ENCODE data around the gene TNIP1.

The TNIP1 gene

GRCh38 chr5:151065609-151066008 is 15.2 kb downstream of the TNIP1 start:
- DNase-seq (ENCODE audit: low read depth in 2 of 2) = no peak

DNA sequence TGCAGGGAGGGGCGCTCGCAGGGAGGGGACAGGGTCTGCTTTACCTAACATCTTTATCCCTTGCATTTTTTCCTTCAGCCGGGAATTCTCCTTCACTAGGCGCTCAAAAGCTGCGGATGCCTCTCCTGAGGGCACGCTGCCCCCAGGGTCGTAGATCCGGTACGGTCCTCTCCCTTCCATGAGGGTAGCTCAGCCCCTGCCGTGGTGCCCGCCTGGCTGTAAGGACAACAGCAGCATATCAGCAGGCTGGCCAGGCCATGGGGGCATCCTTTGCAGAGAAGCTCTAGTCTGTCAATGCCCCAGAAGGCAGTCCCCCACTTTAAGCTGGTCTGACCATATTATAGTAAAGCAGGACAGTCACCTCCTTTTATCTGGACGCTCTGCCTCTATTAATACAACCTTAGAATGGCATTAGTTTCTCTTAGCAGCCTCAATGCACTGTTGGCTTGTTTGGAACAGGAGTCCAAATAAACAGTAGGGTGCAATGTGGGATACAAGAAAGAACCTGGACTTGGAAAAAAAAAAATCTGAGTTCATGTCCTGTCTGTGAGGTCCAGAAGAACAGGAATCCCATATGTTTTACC is 15.8 kb downstream of the TNIP1 start:
- DNase-seq (ENCODE audit: low read depth in 2 of 2) = no peak

GRCh38 chr5:151063142-151063989 is 17.5 kb downstream of the TNIP1 start:
- DNase-seq (ENCODE audit: low read depth in 2 of 2) = no peak

DNA sequence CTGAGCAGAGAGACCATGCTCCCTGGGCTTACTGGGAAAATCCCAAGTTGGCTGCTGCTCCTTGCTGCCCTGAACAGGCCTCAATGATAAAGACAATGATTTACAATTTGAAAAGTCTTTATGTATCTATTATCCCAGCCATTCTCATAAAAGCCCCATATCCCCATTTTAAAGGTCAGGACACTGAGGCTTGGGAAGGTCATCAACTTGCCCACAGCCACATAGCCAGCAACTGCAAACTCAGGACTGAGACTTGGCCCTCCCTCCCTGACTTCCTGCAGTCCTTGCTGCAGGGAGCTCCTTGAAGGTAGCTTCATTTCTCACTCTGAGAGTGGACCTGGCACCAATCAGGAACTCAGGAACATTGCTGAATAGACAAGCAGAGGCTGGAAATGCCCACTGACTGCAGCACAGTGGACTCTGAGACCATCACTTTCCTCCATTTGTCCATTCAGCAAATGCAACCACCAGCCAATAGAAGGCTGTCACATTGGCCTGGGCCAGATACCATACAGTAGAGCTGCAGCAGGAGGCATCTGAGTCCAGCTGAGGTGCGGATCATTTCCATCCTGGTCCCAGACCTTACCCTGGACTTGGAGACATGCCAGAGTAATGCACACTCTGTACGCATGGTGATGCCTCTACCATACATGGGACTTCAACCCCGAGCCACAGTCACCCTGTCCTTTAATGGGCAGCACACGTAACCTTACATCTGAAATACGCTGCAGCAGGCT is 18.3 kb downstream of the TNIP1 start:
- no peak for DNase-seq (ENCODE audit: low read depth in 2 of 2)

DNA sequence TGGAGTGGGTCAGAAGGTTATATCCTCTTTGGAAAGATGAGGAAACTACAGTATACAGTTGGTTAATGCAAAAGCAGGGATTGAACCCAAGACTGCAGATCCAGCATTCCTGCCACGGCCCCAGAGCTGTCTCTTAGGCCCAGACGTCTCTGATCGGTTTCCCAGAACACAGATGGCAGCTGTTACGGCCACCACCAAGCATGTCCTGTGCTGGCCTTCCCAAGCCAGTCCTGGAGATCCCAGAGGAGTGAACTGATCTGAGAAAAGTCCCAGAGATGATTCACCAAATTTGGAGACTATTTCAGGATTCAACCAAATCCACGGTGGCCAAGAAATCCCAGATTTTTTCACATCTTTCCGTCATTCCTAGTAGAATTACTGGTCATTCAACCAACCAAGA is 20.1 kb downstream of the TNIP1 start:
- no peak for DNase-seq (ENCODE audit: low read depth in 2 of 2)

GRCh38 chr5:151058891-151059489 is 21.8 kb downstream of the TNIP1 start:
- no peak for DNase-seq (ENCODE audit: low read depth in 2 of 2)

DNA sequence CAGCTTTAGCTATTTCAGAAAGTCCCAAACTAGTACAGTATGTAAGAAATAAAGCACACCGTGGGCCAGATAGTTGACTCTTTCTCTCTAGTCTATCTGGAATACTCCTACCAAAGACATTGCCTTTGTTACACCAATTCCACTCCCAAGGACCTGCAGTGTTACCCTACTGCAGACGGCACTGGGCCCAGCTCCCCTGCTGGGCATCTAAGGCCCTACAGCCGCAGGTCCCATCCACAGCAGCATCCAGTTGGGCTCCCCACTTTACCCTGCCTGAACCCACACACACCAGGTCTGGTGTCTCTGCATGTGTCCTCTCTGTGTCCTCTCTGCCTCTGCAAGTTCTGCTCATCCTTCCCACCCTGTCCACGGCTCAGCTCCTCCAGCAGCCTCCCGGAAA is 22.5 kb downstream of the TNIP1 start:
- no peak for DNase-seq (ENCODE audit: low read depth in 2 of 2)

DNA sequence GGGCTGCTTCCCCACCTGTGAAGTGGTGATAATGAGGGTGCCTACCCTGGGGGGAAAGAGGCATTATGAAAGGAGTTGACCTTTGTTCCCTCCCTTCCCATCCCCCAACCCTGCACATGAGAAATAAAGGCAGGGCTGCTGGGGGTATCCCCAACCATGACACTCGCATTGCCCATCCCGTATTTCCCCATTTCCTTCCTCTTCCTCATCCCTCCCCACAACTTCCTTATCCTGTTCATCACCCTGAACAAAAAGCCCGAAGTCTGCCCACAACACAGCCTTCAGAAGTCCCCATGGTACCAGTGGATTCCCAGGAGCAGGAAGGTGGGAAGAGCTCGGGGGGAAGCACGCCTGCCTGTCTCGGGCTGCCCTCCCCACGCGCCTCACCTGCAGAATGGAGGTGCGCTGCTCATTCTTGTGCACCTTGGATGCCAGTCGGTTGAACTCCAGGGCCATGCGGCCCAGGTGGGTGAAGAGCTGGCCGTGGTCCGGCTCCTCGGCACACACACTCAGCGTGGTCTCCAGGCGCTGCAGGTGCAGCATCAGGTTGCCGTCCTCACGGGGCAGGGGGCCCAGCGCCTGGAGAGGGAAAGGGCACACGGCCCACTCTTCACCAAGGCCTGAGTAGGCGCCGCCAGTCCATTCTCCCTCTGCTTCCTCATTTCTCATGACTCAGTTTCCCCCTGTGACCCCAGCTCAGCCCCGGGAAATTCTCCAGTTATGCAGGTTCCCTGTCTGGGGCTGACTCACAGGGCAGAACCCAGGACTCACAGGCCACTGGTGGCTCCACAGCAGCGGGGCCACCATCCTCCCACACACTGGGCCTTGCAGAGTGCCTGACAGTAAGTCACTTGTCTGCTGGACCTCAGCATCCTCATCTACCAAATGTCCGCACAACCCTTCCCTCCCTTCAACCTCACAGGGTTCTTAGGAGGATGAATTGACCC is 24.2 kb downstream of the TNIP1 start:
- DNase-seq (ENCODE audit: low read depth in 2 of 2) = no peak

DNA sequence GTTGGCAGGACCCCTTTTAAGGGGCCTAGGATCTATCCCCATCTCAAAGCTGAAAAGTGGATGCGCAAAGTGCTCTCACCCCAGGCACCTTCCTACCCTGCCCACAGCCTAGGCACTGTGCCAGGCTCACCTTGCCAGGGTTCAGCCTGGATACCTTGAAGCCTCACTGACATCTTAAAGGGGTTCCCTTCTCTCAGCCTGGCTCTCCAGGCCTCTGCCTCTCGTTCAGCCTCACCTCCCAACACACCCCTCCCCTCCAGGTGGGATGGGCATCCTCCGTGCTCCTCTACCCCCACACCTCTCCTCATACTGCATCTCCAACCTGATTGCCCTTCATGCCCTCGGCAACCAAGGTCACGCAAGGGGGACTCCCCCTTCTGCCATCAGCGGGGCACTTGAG is 25.5 kb downstream of the TNIP1 start:
- DNase-seq (ENCODE audit: low read depth in 2 of 2) = no peak

DNA sequence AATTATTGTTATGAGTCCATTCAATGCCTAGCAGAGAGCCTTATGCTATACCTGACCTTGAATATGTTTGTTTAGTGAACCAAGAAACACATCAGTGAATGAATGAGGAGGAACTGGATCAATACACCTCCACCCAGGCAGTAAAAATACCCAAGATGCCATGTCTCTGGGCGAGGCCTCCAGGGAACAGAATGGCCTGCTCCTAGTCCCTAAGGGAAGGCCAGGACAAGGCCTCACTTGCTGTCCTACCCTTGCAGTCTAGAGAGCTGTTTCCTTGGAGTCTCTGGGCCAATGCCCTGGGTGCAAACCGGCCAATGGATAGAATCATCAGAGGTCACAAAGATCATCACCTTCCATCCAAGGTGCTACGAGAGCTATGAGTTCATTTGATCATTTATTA is 26.1 kb downstream of the TNIP1 start:
- no peak for DNase-seq (ENCODE audit: low read depth in 2 of 2)

GRCh38 chr5:151053796-151054462 is 26.9 kb downstream of the TNIP1 start:
- DNase-seq (ENCODE audit: low read depth in 2 of 2) = no peak

DNA sequence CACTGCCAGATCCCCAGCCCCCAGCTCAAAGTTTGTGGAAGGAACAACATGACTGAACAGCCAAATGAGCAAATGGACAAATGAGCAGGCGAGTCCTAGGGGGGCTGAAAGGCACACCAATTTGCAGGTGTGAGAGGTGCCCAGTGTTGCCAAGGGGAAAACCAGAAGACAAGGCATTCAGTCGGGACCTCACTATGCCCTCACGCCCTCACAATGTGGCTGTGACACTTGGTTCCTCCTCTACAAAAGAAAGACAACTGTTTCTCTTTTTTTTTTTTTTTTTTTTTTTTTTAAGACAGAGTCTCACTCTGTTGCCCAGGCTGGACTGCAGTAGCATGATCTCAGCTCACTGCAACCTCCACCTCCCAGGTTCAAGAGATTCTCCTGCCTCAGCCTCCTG is 28.0 kb downstream of the TNIP1 start:
- DNase-seq (ENCODE audit: low read depth in 2 of 2) = no peak

DNA sequence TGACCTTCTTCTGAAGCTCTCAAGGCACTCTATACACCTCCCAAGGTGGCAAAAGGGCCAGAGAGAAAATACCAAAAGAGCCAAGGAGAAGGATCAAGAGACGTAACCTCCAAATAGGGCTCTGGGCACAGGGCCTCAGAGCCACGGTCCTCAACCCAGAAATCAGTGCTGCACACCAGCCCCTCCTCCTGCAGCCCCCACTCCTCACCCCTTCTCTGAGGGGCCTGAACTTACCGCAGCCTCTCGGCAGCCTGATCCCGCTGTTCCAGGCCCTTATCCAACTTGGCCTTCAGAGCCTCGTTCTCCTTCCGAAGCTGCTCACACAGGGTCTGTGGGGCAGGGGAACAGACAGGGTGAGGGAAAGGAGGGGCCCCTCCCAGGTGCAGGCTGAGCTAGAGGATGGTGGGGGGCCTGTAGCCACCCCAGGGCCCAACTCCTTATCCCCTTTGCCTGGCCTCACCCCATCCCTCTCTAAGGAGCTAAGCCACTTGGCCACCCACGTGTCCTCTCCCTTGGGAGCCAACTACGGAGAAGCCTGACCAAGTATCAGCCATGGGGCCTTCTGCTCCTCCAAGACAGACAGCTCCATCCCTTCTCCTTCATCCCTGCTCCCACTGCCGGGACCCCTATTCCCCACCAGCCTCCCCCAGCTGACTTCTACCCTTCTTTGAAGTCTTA is 28.8 kb downstream of the TNIP1 start:
- no peak for DNase-seq (ENCODE audit: low read depth in 2 of 2)

DNA sequence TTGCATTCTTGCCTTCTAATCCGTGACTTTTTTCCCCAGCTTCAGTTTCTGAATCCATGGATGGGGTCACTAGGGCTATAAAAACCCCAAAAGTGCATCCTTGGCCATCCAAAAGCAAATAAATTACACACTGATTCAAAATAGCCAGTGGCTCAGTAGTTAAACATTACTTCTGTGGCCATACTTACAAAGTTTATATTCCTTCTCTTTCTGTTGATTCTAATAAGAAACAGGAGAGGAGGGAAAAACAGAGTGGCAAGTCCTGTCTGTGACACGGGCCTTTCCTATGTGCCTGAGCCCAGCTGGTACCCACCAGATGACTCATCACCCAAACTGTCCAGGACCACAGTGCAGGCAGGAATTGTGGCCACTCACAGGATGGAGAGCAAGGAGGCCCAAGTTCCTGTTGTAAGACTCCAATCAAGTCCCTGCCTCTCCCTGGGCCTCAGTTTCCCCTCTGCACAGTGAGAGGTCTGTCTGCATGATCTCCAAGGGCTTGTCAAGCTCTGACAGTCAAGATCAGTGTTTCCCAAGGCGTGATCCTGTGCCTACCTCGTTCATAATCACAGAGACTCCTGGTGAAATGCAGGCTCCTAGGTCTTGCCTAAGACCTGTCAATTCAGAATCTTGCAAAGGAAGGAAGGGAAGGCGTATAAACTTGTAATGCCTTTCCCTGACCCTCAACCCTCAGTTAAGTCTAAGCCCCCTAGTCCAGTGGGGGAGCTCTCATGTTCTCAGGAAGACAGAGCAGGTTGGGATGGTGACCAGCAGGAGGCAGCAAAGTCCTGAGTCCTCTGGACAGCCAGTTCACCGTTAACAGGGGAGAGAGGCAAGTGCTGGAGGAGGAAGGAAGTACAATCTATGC is 29.5 kb downstream of the TNIP1 start:
- DNase-seq (ENCODE audit: low read depth in 2 of 2) = peak; percentile 56 to 60

DNA sequence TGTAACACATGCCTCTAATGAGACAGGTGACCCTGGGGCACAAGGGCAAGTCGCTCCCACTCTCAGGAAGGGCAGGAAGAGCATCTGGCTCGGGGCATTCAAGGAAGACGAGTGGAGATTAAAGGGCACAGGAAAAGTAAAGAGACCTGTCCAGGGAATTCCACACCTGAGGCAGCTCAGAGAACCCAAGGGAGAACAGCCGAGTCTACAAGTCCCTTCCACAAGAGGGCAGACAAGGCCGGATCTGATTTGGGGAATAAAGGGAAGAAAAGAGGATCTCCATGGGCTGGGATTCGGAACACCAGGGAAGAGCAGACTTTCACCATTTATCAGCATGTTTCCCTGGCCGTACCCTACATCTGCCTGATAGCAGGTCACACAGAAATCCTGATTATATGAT is 32.3 kb downstream of the TNIP1 start:
- no peak for DNase-seq (ENCODE audit: low read depth in 2 of 2)

DNA sequence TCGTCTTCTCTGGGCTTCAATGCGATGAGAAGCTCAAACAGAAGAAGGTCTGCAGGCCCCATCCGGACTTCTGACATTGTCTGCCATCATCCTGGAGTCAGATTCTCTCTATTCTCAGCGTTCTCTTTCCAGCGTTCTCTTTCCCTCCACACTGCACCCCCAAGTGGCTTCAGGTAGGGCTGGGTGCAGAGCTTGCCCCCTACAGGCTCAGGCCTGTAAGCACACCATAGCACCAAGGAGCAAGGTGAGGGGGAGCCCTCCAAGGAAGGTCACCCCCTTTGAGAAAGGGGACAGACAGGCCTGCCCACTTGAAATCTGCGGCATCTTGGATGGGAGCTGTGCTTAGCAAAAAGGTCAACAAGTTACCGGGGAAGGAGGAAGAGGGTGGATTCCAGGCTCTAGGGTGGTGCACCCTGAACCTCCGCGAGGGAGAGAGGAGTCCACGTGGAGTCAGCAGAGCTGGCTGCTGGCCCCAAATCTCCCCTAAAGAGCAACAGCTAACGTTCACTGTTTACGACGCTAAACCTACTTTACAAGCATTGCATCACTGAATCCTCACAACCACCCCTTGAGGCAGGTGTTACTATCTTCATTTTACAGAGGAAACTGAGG is 32.9 kb downstream of the TNIP1 start:
- DNase-seq (ENCODE audit: low read depth in 2 of 2) = no peak

GRCh38 chr5:151042453-151043093 is 38.3 kb downstream of the TNIP1 start:
- no peak for DNase-seq (ENCODE audit: low read depth in 2 of 2)

- no peak for DNase-seq (ENCODE audit: low read depth in 2 of 2)
Observed at GRCh38 chr5:151041577-151042268, 39.1 kb downstream of the TNIP1 start.

Data from stimulated activated CD4-positive, alpha-beta T cell treated with anti-CD3 and anti-CD28 coated beads, Interleukin-4, amount 100 ng/mL, for 48 hours (primary cell).